ENCODE measurements around the gene MPST. TPM values are rescaled to one million over a fixed set of nuclear protein-coding genes. Genes with fewer than 3 reads are reported as not detected.
A peak's percentile ranks its signal among the peaks of the same experiment; 100 is the strongest.

Gene MPST
- 10 to 100 TPM; 46.4 to 77.2 (median 50.9) TPM for total RNA-seq
- polyA plus RNA-seq, result 100 to 1,000 TPM in 1 of 2 donors, 10 to 100 TPM in 1; 56.1 to 161 TPM

DNA sequence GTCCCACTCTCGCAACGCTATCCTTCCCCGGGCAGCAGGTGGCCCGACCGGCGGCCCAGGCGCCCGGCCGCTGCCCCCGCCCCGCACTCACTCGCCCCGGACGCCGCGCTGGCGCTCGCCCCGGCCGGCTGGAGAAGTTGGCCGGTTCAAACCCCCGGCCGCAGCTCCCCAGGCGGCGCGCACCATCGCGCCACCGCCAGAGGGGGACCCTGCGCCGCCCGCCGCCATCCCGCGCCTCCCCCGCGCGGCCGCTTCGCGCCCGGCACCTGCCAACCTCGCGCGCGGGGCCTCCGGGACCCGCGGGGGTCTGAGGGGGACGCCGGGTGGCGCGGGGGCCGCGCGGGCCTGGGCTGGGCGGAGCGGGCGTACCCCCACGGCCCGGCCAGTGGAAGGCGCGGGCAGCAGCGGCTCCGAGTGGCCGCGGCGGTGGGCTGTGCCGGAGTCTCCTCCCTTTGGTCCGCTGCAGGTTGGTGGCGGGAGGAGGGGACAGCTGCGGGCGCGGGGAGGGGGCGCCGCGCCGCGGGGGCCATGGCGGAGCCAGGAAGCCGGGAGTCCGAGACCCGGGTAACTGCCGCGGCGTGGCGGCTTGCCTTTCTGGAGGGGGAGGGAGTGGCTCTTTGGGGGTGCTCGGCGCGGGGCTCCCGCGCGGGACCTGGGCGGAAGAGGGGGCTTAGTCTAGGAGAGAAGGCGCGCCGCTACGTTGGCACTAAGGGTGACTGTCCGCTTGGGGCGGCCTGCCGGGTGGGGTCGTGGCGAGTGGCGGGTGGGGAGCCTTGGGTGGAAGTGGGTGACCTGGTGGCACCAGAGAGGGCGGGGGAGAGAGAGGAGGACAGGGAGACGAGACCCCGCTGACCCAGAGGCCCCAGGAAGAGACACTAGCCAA, at the start of gene MPST, which contains the start of gene TST:
Gene MPST (plus strand): TSS at position 434 of the 883 bp plus-strand sequence. CDS start 95 bp downstream, at position 529.
Gene TST (minus strand): TSS at position 139 of the 883 bp plus-strand sequence. CDS start 715 bp downstream, outside the sequence.
- TF ChIP-seq, protein P1, sequence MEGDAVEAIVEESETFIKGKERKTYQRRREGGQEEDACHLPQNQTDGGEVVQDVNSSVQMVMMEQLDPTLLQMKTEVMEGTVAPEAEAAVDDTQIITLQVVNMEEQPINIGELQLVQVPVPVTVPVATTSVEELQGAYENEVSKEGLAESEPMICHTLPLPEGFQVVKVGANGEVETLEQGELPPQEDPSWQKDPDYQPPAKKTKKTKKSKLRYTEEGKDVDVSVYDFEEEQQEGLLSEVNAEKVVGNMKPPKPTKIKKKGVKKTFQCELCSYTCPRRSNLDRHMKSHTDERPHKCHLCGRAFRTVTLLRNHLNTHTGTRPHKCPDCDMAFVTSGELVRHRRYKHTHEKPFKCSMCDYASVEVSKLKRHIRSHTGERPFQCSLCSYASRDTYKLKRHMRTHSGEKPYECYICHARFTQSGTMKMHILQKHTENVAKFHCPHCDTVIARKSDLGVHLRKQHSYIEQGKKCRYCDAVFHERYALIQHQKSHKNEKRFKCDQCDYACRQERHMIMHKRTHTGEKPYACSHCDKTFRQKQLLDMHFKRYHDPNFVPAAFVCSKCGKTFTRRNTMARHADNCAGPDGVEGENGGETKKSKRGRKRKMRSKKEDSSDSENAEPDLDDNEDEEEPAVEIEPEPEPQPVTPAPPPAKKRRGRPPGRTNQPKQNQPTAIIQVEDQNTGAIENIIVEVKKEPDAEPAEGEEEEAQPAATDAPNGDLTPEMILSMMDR (IDR thresholded peaks at IDR 0.05), result no peak
- FAIRE-seq, result no peak
- H3K4me3 ChIP-seq, result peak within 1 kb of the TSS; percentile 88 to 97 (median 94)
- no peaks in the 10 kb centered on the region for H3K9me3 ChIP-seq
- peak within 1 kb of the TSS; percentile 76 to 90 (median 88) for H3K27ac ChIP-seq
- intact Hi-C loops (cut with DNase I), result no loop called here
- 0 to 1% methylated on average over 71 to 107 of the region's 107 CpGs for WGBS, 2 donors
- ATAC-seq, result peak; percentile 81 to 88 (median 84)
- no peaks in the 10 kb centered on the region for H3K36me3 ChIP-seq
- peak; percentile 84 to 94 (median 86) for DNase-seq
- H3K4me1 ChIP-seq, result peaks cover 20 to 48% (median 24%) of the 10 kb centered on the region in 3 donors
- no peaks in the 10 kb centered on the region for H3K27me3 ChIP-seq

GRCh38 chr22:36971341-36972125, 48.0 kb upstream of the MPST start:
- TF ChIP-seq, protein P1 (IDR thresholded peaks at IDR 0.05), result no peak
- intact Hi-C loops (cut with DNase I), result no loop called here
- H3K36me3 ChIP-seq, result no peaks in the 10 kb centered on the region
- H3K27ac ChIP-seq, result no peak overlapping the region
- no peak for ATAC-seq
- no peaks in the 10 kb centered on the region for H3K4me1 ChIP-seq
- DNase-seq, result no peak
- 57 to 61% methylated on average over 19 of the region's 19 CpGs for WGBS, 2 donors
- no peaks in the 10 kb centered on the region for H3K27me3 ChIP-seq
- no peak for FAIRE-seq
- no peaks in the 10 kb centered on the region for H3K9me3 ChIP-seq
- no peak overlapping the region for H3K4me3 ChIP-seq

- H3K9me3 ChIP-seq, result no peaks in the 10 kb centered on the region
- H3K4me1 ChIP-seq, result peaks cover 0 to 5% (median 0%) of the 10 kb centered on the region in 3 donors
- no peak overlapping the region for H3K27ac ChIP-seq
- DNase-seq (no peak), ATAC-seq (no peak), FAIRE-seq (no peak)
- no peaks in the 10 kb centered on the region for H3K36me3 ChIP-seq
- intact Hi-C loops (cut with DNase I), result no loop called here
- H3K27me3 ChIP-seq, result no peaks in the 10 kb centered on the region
- TF ChIP-seq, protein P1 (IDR thresholded peaks at IDR 0.05), result no peak
- WGBS, 2 donors, result 80 to 90% methylated on average over 4 of the region's 4 CpGs
- no peak overlapping the region for H3K4me3 ChIP-seq
Observed at GRCh38 chr22:36976606-36977005, 42.9 kb upstream of the MPST start.

DNA sequence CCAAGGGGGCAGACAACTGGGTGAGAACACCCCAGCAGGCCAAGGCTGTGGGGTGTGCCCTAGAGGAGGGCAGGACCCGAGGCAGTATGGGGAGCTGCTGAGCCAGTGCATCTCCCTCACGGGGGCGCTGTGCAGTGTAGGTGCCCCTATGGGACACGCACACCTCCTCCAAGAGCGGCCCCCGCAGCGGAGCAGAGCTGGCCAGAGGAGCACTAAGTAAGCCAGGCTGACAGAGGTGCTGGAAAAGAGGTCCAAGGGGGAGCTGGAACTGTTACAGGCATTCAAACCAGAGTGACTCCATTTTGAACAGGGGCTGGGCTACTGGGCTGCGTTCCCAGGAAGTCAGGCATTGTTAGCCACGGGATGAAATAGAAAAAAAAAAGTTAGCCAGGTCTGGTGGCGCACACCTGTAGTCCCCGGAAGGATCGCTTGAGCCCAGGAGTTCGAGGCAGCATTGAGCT, 42.1 kb upstream of the MPST start:
- H3K36me3 ChIP-seq, result no peaks in the 10 kb centered on the region
- intact Hi-C loops (cut with DNase I), result no loop called here
- no peaks in the 10 kb centered on the region for H3K9me3 ChIP-seq
- DNase-seq (peak; percentile 53 to 85 (median 68)), ATAC-seq (peak; percentile 70 to 83 (median 78)), FAIRE-seq (no peak)
- TF ChIP-seq, protein P1 (IDR thresholded peaks at IDR 0.05), result no peak
- no peak overlapping the region for H3K27ac ChIP-seq
- H3K4me1 ChIP-seq, result peaks cover 0 to 5% (median 0%) of the 10 kb centered on the region in 3 donors
- H3K27me3 ChIP-seq, result no peaks in the 10 kb centered on the region
- peak overlapping the region in 3 of 4 donors; percentile 0 to 43 (median 33) for H3K4me3 ChIP-seq
- WGBS, 2 donors, result 13 to 20% methylated on average over 13 of the region's 13 CpGs

Data from pancreas (tissue), 10 donors.